ENCODE data around the gene KIAA1958. TPM values are rescaled to one million over a fixed set of nuclear protein-coding genes. Genes with fewer than 3 reads are reported as not detected.

The KIAA1958 gene
- total RNA-seq, 1 experiment from 2014 or later: 18.5 TPM

DNA sequence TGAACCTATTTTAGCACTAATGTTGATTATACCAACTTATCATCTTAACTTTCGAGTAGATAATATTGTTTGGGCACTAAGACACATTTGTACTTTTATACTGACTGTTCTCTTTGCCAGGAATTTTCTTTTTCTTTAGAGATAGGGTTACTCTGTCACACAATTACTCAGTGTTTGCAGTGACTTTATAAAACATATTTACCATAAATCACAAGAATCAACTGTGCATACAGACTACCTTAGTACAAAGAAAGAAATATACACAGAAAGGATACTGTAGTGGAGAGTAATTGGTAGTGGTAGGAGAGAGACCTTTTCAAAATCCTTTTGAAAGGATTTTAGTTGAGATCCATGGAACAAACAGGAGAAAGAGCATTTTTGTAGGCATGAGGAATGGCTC, 40.3 kb downstream of the KIAA1958 start:
- ChIA-PET POLR2A (no interaction called here), CTCF (no interaction called here), RAD21 (ENCODE audit: low non-redundant PET in 1 of 2, low total read pairs in 2 of 2, uncharacterized antibody in 2 of 2, unreplicated experiment in 2 of 2) (no interaction called here)
- Histone ChIP-seq H3K27me3 (ENCODE audit: insufficient read depth, low read length) (no peaks in the 10 kb centered on the region), H2AFZ (ENCODE audit: low read depth, low read length, poor library complexity, severe bottlenecking) (no peak overlapping the region), H3K9me2 (ENCODE audit: insufficient read depth) (no peaks in the 10 kb centered on the region), H3K27ac (ENCODE audit: low read depth, low read length) (no peak overlapping the region), H3K9me3 (ENCODE audit: control insufficient read depth in 1 of 2, insufficient read depth in 1 of 2, low read depth in 1 of 2, low read length in 2 of 2) (no peaks in the 10 kb centered on the region), H3K79me2 (ENCODE audit: insufficient read depth, low read length) (peaks cover 10% of the 10 kb centered on the region; the same call in 1 of the 2 replicates), H3K9ac (ENCODE audit: low read length) (no peak overlapping the region), H3K36me3 (ENCODE audit: control insufficient read depth in 1 of 2, insufficient read depth in 2 of 2, low read length in 2 of 2) (no peaks in the 10 kb centered on the region), H3K4me3 (replicated peaks in 1 of 2; ENCODE audit: low read depth in 1 of 2, low read length in 2 of 2) (no peak overlapping the region), H4K20me1 (ENCODE audit: insufficient read depth) (no peaks in the 10 kb centered on the region), H3K4me1 (ENCODE audit: control insufficient read depth in 1 of 2, insufficient read depth in 2 of 2, low read length in 2 of 2) (no peaks in the 10 kb centered on the region), H3K4me2 (ENCODE audit: low read length) (no peak overlapping the region)
- ATAC-seq (no peak), DNase-seq (ENCODE audit: low read depth, low spot score) (no peak)
- no TSS peak for BruUV-seq (replicated peaks)
- intact Hi-C loops (cut with micrococcal nuclease): no loop called here
- TF ChIP-seq POLR2AphosphoS5 (IDR thresholded peaks at IDR 0.05; ENCODE audit: low read depth, low read length) (no peak), CEBPB (IDR thresholded peaks at IDR 0.05; ENCODE audit: low read depth) (no peak), ZNF274 (IDR thresholded peaks at IDR 0.05; ENCODE audit: low read depth, low read length) (no peak), EZH2 (IDR thresholded peaks at IDR 0.05) (no peak), SIN3A (IDR thresholded peaks at IDR 0.05; ENCODE audit: low read depth) (no peak), EZH2phosphoT487 (IDR thresholded peaks at IDR 0.05; ENCODE audit: borderline replicate concordance) (no peak)
- TF ChIP-seq, protein P1, sequence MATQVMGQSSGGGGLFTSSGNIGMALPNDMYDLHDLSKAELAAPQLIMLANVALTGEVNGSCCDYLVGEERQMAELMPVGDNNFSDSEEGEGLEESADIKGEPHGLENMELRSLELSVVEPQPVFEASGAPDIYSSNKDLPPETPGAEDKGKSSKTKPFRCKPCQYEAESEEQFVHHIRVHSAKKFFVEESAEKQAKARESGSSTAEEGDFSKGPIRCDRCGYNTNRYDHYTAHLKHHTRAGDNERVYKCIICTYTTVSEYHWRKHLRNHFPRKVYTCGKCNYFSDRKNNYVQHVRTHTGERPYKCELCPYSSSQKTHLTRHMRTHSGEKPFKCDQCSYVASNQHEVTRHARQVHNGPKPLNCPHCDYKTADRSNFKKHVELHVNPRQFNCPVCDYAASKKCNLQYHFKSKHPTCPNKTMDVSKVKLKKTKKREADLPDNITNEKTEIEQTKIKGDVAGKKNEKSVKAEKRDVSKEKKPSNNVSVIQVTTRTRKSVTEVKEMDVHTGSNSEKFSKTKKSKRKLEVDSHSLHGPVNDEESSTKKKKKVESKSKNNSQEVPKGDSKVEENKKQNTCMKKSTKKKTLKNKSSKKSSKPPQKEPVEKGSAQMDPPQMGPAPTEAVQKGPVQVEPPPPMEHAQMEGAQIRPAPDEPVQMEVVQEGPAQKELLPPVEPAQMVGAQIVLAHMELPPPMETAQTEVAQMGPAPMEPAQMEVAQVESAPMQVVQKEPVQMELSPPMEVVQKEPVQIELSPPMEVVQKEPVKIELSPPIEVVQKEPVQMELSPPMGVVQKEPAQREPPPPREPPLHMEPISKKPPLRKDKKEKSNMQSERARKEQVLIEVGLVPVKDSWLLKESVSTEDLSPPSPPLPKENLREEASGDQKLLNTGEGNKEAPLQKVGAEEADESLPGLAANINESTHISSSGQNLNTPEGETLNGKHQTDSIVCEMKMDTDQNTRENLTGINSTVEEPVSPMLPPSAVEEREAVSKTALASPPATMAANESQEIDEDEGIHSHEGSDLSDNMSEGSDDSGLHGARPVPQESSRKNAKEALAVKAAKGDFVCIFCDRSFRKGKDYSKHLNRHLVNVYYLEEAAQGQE (IDR thresholded peaks at IDR 0.05; ENCODE audit: low read depth): no peak

- no TSS peak for BruUV-seq (replicated peaks)
- ChIA-PET RAD21 (ENCODE audit: low non-redundant PET in 1 of 2, low total read pairs in 2 of 2, uncharacterized antibody in 2 of 2, unreplicated experiment in 2 of 2) (no interaction called here), CTCF (no interaction called here), POLR2A (no interaction called here)
- Histone ChIP-seq H3K9me2 (ENCODE audit: insufficient read depth) (no peaks in the 10 kb centered on the region), H2AFZ (ENCODE audit: low read depth, low read length, poor library complexity, severe bottlenecking) (no peak overlapping the region), H3K9me3 (ENCODE audit: control insufficient read depth in 1 of 2, insufficient read depth in 1 of 2, low read depth in 1 of 2, low read length in 2 of 2) (no peaks in the 10 kb centered on the region), H3K79me2 (ENCODE audit: insufficient read depth, low read length) (0 out of 2 replicates have a peak, but pooled peaks cover 7% of the 10 kb centered on the region), H3K27ac (ENCODE audit: low read depth, low read length) (no peak overlapping the region), H3K36me3 (ENCODE audit: control insufficient read depth in 1 of 2, insufficient read depth in 2 of 2, low read length in 2 of 2) (no peaks in the 10 kb centered on the region), H3K27me3 (ENCODE audit: insufficient read depth, low read length) (no peaks in the 10 kb centered on the region), H4K20me1 (ENCODE audit: insufficient read depth) (no peaks in the 10 kb centered on the region), H3K4me2 (ENCODE audit: low read length) (no peak overlapping the region), H3K9ac (ENCODE audit: low read length) (no peak overlapping the region), H3K4me1 (ENCODE audit: control insufficient read depth in 1 of 2, insufficient read depth in 2 of 2, low read length in 2 of 2) (no peaks in the 10 kb centered on the region), H3K4me3 (replicated peaks in 1 of 2; ENCODE audit: low read depth in 1 of 2, low read length in 2 of 2) (no peak overlapping the region)
- DNase-seq (ENCODE audit: low read depth, low spot score): no peak
- ATAC-seq: no peak
- intact Hi-C loops (cut with micrococcal nuclease): no loop called here
- no peak for TF ChIP-seq ATF3 (IDR thresholded peaks at IDR 0.05)
- TF ChIP-seq JUND (IDR thresholded peaks at IDR 0.05): no peak
- no peak for TF ChIP-seq POLR2AphosphoS5 (IDR thresholded peaks at IDR 0.05; ENCODE audit: low read depth, low read length)
- no peak for TF ChIP-seq CBX3 (IDR thresholded peaks at IDR 0.05; ENCODE audit: low read depth)
- TF ChIP-seq, protein P2, sequence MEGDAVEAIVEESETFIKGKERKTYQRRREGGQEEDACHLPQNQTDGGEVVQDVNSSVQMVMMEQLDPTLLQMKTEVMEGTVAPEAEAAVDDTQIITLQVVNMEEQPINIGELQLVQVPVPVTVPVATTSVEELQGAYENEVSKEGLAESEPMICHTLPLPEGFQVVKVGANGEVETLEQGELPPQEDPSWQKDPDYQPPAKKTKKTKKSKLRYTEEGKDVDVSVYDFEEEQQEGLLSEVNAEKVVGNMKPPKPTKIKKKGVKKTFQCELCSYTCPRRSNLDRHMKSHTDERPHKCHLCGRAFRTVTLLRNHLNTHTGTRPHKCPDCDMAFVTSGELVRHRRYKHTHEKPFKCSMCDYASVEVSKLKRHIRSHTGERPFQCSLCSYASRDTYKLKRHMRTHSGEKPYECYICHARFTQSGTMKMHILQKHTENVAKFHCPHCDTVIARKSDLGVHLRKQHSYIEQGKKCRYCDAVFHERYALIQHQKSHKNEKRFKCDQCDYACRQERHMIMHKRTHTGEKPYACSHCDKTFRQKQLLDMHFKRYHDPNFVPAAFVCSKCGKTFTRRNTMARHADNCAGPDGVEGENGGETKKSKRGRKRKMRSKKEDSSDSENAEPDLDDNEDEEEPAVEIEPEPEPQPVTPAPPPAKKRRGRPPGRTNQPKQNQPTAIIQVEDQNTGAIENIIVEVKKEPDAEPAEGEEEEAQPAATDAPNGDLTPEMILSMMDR (IDR thresholded peaks at IDR 0.05 in 2 of 3, conservative IDR thresholded peaks at IDR 0.05 in 1 of 3; ENCODE audit: borderline replicate concordance in 1 of 3, insufficient read depth in 1 of 3, low read depth in 2 of 3, low read length in 2 of 3): no peak
- TF ChIP-seq ZNF274 (IDR thresholded peaks at IDR 0.05; ENCODE audit: low read depth, low read length): no peak
- TF ChIP-seq TCF7L2 (IDR thresholded peaks at IDR 0.05; ENCODE audit: borderline replicate concordance, extremely low read depth, insufficient read depth, insufficient read length): no peak
- TF ChIP-seq SP1 (IDR thresholded peaks at IDR 0.05; ENCODE audit: low read depth): no peak
- TF ChIP-seq POLR2A (IDR thresholded peaks at IDR 0.05; ENCODE audit: borderline replicate concordance, extremely low read depth, insufficient read depth, insufficient read length): no peak
- TF ChIP-seq RAD21 (IDR thresholded peaks at IDR 0.05; ENCODE audit: low read depth): no peak
- TF ChIP-seq EZH2 (IDR thresholded peaks at IDR 0.05): no peak
- TF ChIP-seq MAX (IDR thresholded peaks at IDR 0.05): no peak
- no peak for TF ChIP-seq EGR1 (IDR thresholded peaks at IDR 0.05; ENCODE audit: low read depth)
- TF ChIP-seq FOSL1 (IDR thresholded peaks at IDR 0.05; ENCODE audit: low read depth): no peak
Measured at GRCh38 chr9:112527959-112528358, 41.3 kb downstream of the KIAA1958 start.

Data from HCT116 (cell line).